Common myeloid progenitor, CD34-positive (primary cell): ENCODE data around the gene RBKS.

Source experiments
- CTCF ChIA-PET: fragments of 350-600 bp; sonication (Branson Sonifier 250); formaldehyde crosslinking; loops from one replicate; lab custom pipeline; 2021; ENCODE audit warnings: antibody characterized with exemption; lab: Charles Lee
- POLR2A ChIA-PET: fragments of 350-600 bp; sonication (Branson Sonifier 250); formaldehyde crosslinking; loops from one replicate; lab custom pipeline; 2021; ENCODE audit warnings: antibody characterized with exemption; lab: Charles Lee
- DNase-seq, 3 donors: peaks; one replicate each; pipeline versions ENCODE4 v3.0.0 to v3.0.0-alpha.2; 2013
- H3K27ac ChIP-seq, 2 experiments: 1 replicate in 1 of 2; 2 replicates in 1 of 2; pipeline ENCODE4 v1.7.0; 2013; ENCODE audit warnings: inconsistent platforms in 2 of 2, low read length in 2 of 2, mild to moderate bottlenecking in 2 of 2, low read depth in 1 of 2, moderate library complexity in 1 of 2; ENCODE audit not compliant: severe bottlenecking in 2 of 2, insufficient read depth in 1 of 2, poor library complexity in 1 of 2
- H3K27me3 ChIP-seq, 5 experiments: replicated peaks in 2 of 5; 1 replicate in 3 of 5; 2 replicates in 2 of 5; pipeline versions ENCODE4 v1.6.1 to v1.7.0; 2013; ENCODE audit warnings: low read length in 4 of 5, mild to moderate bottlenecking in 2 of 5, moderate library complexity in 2 of 5, inconsistent platforms in 1 of 5; ENCODE audit not compliant: insufficient read depth in 5 of 5, control insufficient read depth in 4 of 5
- H3K36me3 ChIP-seq, 4 experiments: 1 replicate in 2 of 4; 2 replicates in 2 of 4; pipeline versions ENCODE4 v1.6.1 to v1.7.0; 2013; ENCODE audit warnings: low read length in 3 of 4, control low read depth in 1 of 4, mild to moderate bottlenecking in 1 of 4; ENCODE audit not compliant: control insufficient read depth in 4 of 4, insufficient read depth in 4 of 4
- H3K4me1 ChIP-seq, 4 experiments: 1 replicate in 3 of 4; 2 replicates in 1 of 4; pipeline versions ENCODE4 v1.6.1 to v1.7.1; 2013; ENCODE audit warnings: low read length in 3 of 4, mild to moderate bottlenecking in 3 of 4, control low read depth in 1 of 4, inconsistent platforms in 1 of 4, moderate library complexity in 1 of 4; ENCODE audit not compliant: control insufficient read depth in 4 of 4, insufficient read depth in 4 of 4; ENCODE audit errors: control extremely low read depth in 1 of 4
- H3K4me3 ChIP-seq, 7 experiments: 1 replicate in 4 of 7; 2 replicates in 3 of 7; pipeline versions ENCODE4 v1.5.1 to v1.7.0; 2013; ENCODE audit warnings: mild to moderate bottlenecking in 7 of 7, low read length in 6 of 7, moderate library complexity in 6 of 7, inconsistent platforms in 2 of 7, low read depth in 2 of 7, control low read depth in 1 of 7; ENCODE audit not compliant: insufficient read depth in 4 of 7, control insufficient read depth in 1 of 7; ENCODE audit errors: extremely low read depth in 1 of 7
- H3K9me3 ChIP-seq, 5 experiments: 1 replicate in 4 of 5; 2 replicates in 1 of 5; pipeline versions ENCODE4 v1.6.1 to v1.7.1; 2013; ENCODE audit warnings: low read length in 4 of 5, mild to moderate bottlenecking in 2 of 5, inconsistent platforms in 1 of 5, low read depth in 1 of 5, moderate library complexity in 1 of 5; ENCODE audit not compliant: control insufficient read depth in 4 of 5, insufficient read depth in 2 of 5; ENCODE audit errors: control extremely low read depth in 1 of 5
- WGBS: methylation state at CpG from one replicate; pipeline ENCODE4 v1.1.5; 2013; ENCODE audit not compliant: insufficient coverage; 5-methylcytosine and 5-hydroxymethylcytosine counted together

RBKS gene

DNA sequence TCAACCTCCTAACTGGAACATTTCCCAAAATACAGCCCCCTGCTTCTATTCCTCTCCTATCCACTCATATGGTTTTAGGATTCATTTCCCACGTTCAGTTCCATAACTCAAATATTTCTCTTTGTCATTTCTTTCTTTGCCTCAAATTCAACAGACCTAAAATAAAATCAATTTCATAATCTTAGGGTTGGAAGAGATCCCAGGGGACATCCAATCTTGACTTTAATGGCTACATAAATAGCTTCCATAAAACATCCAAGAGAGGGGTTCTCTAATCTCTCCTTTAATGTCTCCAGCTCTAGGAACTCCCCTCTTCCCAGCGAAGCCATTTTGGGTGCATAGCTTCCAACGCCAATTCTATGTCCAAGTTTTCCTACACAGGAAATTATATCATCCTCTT lies 33.8 kb downstream of the RBKS start:
- H3K4me3 ChIP-seq = no peak overlapping the region
- POLR2A ChIA-PET = no interaction called here
- no peaks in the 10 kb centered on the region for H3K36me3 ChIP-seq
- no peak for DNase-seq
- H3K9me3 ChIP-seq = peaks cover 2 to 6% (median 3%) of the 10 kb centered on the region in 5 experiments
- CTCF ChIA-PET = interaction anchor here (1.2 to 1.3 kb wide), 2 partner anchors 11 to 15 kb away, joined by 4 to 5 read pairs; no protein-coding TSS in a partner anchor
- no peaks in the 10 kb centered on the region for H3K27me3 ChIP-seq
- H3K4me1 ChIP-seq = peaks cover 0 to 7% (median 4%) of the 10 kb centered on the region in 4 experiments
- WGBS = 58% methylated on average over 3 of the region's 3 CpGs
- H3K27ac ChIP-seq = no peak overlapping the region

DNA sequence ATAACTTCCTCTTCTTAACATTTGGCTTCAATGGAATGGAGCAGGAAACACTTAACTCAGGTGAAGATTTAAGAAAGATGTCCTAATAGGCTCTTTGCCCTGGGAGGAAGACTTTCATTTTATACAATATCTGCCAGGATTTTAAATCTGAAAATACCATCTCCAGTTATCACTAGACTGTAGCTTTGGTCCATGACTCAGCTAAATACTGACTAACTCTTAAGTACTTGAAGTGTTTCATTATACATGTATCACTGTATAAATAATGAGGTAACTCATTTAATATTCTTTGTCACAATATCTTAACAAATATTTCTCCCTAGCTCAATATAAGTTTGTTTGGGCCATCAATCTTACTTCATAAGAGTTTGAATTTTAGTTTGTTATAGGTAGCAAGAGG lies 34.7 kb downstream of the RBKS start:
- POLR2A ChIA-PET = no interaction called here
- Histone ChIP-seq H3K27me3 (no peaks in the 10 kb centered on the region), H3K36me3 (no peaks in the 10 kb centered on the region), H3K4me1 (peaks cover 0 to 7% (median 4%) of the 10 kb centered on the region in 4 experiments), H3K27ac (no peak overlapping the region), H3K9me3 (peaks cover 2 to 6% (median 3%) of the 10 kb centered on the region in 5 experiments), H3K4me3 (no peak overlapping the region)
- CTCF ChIA-PET = interaction anchor here (0.9 to 1.3 kb wide), 2 partner anchors 16 kb away, joined by 3 to 5 read pairs; no protein-coding TSS in a partner anchor
- DNase-seq = peak in 2 of 3 donors; percentile 64 to 69

DNA sequence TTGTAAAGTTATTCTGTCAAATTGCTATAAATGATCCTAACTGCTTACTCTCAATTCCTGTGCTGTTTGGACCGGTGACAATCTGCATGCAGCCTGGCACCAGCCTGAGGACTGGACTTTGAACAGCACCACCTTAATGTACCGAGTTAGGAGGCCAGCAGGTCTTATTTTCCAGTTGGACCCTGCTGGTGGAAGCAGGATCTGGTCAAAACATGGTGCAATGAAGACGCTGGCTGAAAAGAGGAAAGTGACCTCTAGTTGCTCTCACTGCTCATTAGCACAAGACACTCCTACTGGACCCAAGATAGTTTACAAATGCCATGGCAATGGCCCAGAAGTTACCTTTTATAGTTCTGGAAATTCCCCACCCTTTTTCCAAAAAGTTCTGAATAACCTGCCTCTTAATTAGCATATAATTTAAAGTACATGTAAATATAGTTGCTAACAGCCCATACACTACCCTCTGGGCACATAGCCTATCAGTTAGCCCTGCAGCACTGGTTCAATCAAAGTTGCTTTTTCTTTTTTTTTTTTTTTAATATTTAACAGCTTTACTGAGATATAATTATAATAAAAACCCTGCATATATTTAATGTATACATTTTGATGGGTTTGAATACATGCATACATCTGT lies 35.8 kb downstream of the RBKS start:
- H3K27me3 ChIP-seq = no peaks in the 10 kb centered on the region
- H3K9me3 ChIP-seq = peaks cover 2 to 6% (median 3%) of the 10 kb centered on the region in 5 experiments
- no peaks in the 10 kb centered on the region for H3K36me3 ChIP-seq
- 97% methylated on average over 3 of the region's 3 CpGs for WGBS
- H3K27ac ChIP-seq = no peak overlapping the region
- ChIA-PET CTCF (no interaction called here), POLR2A (no interaction called here)
- peaks cover 0 to 7% (median 4%) of the 10 kb centered on the region in 4 experiments for H3K4me1 ChIP-seq
- H3K4me3 ChIP-seq = no peak overlapping the region
- DNase-seq = no peak

DNA sequence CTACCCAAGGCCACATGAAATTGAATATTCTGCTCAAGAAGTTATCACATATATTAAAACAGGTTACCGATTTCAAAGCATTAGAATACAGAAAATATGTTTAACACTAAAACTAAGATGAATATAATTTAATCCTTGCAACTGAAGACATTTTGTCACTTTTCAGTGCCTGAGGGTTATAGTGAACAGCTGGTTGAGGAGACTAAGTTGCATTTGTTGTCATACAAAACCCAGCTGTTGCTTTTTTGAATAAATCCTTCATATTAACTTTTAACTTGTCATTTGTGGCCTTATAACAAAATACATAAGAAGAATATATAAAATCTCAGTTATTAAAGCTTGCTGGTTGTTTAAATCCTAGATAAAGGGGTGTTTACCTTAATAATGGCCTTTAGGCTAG lies 37.5 kb downstream of the RBKS start:
- Histone ChIP-seq H3K36me3 (no peaks in the 10 kb centered on the region), H3K9me3 (peaks cover 0 to 3% (median under 1%) of the 10 kb centered on the region in 5 experiments), H3K27me3 (no peaks in the 10 kb centered on the region), H3K27ac (no peak overlapping the region), H3K4me3 (no peak overlapping the region), H3K4me1 (no peaks in the 10 kb centered on the region)
- WGBS = no CpG with 5 or more reads among the region's 1 CpG
- ChIA-PET POLR2A (no interaction called here), CTCF (interaction anchor here (1.0 kb wide), 1 partner anchor 9 kb away, joined by 3 read pairs; no protein-coding TSS in a partner anchor)
- DNase-seq = no peak

DNA sequence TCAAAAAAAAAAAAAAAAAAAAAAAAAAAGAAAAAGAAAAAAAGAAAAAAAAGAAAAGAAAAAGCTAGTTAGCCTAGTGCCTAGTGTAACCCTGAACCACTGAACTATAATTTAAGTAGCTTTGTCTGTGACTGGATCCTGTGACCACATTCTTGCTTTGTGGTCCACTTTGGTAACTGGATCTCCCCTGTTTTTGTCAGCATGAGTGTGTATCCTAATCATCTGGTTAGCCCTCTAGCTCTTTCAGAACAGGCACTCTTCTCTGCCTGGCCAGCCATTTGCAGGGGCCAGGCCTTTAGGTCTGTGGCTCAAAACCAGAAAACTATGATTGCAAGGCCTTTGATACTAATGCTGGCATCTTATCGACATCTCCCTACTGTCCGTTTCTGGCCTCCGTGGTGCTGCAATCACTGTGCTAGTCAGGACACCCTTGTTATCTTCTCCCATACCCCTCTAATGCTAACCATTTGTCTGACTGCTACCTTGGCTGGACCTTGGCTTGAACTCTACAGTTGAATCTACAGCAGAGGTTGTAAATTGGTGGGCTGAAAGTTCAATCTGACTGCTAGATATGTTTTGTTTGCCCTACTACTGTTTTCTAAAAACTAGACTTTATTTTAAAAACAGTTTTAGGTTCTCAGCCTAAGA lies 40.5 kb downstream of the RBKS start:
- Histone ChIP-seq H3K27ac (no peak overlapping the region), H3K4me1 (no peaks in the 10 kb centered on the region), H3K9me3 (no peaks in the 10 kb centered on the region), H3K4me3 (no peak overlapping the region), H3K36me3 (no peaks in the 10 kb centered on the region), H3K27me3 (no peaks in the 10 kb centered on the region)
- CTCF ChIA-PET = interaction anchor here (1.2 kb wide), 1 partner anchor 10 kb away, joined by 3 read pairs; no protein-coding TSS in a partner anchor
- POLR2A ChIA-PET = no interaction called here
- DNase-seq = no peak
- WGBS = no CpG with 5 or more reads among the region's 3 CpGs

DNA sequence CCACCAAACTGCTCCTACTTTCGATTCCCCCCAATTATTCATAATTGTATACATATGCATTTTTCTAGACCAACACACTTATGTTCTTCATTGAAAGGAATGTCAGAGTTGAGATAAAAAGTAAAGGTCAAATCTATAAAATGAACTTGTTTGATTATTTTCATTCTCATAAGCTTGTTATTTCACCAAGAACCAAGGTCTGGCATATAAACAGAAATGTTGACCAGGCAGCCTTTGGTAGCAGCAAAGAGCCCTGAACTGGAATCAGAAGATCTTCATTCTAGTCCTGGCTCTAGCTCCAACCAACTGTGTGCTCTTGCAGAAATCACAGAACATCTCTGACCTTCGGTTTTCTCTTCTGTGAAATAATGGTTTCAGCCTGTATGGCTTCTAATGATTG lies 42.9 kb downstream of the RBKS start:
- POLR2A ChIA-PET = no interaction called here
- Histone ChIP-seq H3K4me3 (no peak overlapping the region), H3K9me3 (no peaks in the 10 kb centered on the region), H3K4me1 (no peaks in the 10 kb centered on the region), H3K27ac (no peak overlapping the region), H3K27me3 (no peaks in the 10 kb centered on the region), H3K36me3 (no peaks in the 10 kb centered on the region)
- CTCF ChIA-PET = interaction anchor here (1.1 kb wide), 1 partner anchor 34 kb away, joined by 5 read pairs; no protein-coding TSS in a partner anchor
- DNase-seq = no peak
- WGBS = no CpG with 5 or more reads among the region's 2 CpGs

DNA sequence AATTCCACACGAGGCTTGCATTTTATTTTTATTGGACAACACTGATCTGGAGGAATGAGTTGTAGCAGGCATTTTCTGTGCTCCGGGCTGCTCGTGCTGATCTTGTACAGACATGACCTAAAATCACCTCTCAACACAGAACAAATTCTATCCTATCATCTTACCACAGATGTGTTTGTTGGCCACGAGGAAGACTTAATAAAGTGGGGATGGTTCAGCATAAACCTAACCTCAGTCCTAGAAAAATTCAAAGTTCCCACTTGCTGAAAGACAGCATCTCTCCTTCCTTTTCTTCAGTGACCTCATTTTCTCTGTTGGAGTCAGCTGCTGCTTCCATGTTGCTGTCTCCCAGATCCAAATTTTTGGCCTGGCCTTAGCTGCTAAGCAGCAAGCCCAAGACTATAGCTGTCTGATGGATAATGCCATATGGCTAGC lies 45.3 kb downstream of the RBKS start:
- POLR2A ChIA-PET = no interaction called here
- H3K4me1 ChIP-seq = no peaks in the 10 kb centered on the region
- H3K9me3 ChIP-seq = no peaks in the 10 kb centered on the region
- no peak for DNase-seq
- CTCF ChIA-PET = interaction anchor here (0.9 to 1.3 kb wide), 4 partner anchors 12 to 35 kb away, joined by 3 to 4 read pairs (median 4); no protein-coding TSS in a partner anchor
- no peak overlapping the region for H3K4me3 ChIP-seq
- no peak overlapping the region for H3K27ac ChIP-seq
- no peaks in the 10 kb centered on the region for H3K36me3 ChIP-seq
- H3K27me3 ChIP-seq = no peaks in the 10 kb centered on the region
- 91% methylated on average over 4 of the region's 4 CpGs for whole genome bisulfite sequencing
